ENCODE measurements around the gene MUC3A.
"Not testable (repeated sequence)": the region's sequence is repeated elsewhere in the genome, so short reads cannot be mapped to it uniquely, and the experiment has no call there.

The MUC3A gene

DNA sequence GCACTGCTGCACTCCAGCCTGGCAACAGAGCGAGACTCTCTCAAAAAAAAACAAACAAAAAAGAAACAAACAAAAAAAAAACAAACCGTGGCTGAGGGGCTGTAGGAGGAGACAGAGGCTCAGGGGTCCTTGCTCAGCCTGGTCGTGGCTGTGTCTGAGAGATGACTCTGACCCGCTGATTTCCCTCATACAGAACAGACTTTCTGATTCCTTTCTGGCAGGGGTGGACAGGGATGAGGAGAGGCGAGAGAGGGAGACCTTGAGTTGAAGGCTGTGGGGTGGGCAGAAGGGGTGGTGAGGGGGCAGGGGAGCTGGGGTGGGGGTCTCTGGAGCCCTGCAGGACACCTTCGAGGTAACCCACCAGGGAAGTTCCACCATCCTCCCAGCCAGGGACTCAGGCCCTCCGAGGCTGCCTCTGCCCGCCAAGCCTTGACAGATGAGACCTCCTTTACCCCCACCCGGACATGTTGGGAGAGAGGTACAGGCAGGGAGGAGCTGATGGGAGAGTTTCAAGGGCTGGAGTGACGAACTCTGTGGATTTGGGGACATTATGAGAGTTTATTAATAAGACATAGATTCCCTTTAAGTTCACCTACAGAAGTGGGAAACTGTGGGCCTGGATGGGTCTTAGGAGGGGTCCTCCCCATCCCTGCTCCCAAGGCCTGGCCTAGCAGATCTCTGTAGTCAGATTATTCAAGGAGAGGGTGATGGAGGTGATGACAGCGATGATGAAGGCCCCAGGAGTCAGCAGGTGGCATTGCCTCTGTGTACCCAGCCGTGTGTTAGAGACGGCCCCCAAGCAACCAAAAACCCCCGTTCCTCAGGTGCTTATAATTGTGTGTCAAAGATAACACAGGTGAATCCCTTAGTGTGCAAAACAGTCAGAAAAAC, 22.0 kb downstream of the MUC3A start:
- DNase-seq = no peak

DNA sequence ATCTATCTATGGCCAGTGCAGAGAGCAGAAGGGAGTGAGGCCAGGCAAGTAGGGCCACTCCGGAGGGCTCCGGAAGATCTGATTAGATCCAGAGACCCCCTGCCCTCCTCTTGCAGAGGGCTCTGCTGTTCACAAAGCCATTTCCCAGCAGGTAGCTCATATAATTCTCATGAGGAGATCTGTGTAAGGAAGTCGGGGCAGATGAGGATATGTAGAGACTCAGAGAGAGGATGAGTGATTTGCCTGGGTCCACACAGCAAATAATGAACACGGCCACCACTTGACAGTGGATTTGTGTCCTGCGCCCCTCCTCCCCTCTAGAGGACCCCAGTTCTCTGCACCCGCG, 22.6 kb downstream of the MUC3A start:
- no peak for DNase-seq

DNA sequence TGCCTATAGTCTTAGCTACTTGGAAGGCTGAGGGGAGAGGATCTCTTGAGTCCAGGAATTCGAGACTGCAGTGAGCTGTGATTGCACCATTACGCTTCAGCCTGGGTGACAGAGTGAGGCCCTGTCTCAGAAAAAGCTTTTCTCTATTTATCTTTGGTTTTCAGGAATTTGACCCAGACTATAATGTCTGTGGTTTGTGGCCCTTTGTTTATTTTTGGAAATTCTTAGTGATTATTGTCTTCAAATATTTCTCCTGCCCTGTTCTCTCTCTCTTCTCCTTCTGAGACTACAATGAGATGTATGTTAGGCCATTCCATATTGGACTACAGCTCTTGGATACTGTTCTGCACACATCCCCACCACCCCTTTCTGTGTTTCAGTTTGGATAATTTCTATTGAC, 24.7 kb downstream of the MUC3A start:
- DNase-seq = peak; percentile 51

DNA sequence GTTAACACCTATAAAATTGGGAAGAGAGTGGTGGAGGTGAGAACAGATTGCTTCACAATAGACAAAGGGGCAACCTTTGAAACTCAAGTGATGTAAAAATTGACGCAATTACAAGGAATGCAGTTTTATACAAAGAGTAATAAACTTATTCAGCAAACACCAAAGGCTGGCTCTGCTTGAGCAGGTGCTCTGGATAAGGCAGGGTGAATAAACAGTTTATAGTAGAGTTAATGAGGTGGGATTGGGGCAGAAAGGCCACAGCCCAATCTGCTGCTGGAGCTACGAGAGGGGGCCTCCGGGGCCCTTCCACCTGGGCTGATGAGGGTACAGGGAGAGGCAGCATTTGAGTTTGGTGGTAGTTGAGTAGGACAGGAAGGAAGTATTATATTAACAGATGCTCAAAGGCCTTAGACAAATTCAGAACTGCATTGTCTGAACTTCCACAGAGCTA, 26.1 kb downstream of the MUC3A start:
- no peak for DNase-seq

DNA sequence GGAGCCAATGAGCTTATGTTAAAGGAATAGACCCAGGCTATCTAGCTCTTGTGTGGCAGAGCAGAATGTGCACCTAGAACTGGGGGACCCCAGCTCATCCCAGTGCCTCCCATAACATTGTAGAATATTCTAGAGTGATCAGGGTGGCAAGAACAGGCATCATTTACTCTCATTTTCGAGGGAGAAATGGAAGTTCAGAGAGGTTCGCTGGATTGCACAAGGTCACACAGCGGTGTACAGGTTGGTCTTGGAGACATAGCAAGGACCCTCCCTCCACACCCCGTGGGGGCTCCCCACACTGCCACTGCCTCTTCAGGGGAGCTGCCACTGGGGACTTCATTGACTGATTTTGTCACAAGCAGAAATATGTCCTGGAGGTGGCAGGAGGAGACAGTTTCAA, 29.0 kb downstream of the MUC3A start:
- DNase-seq = no peak

DNA sequence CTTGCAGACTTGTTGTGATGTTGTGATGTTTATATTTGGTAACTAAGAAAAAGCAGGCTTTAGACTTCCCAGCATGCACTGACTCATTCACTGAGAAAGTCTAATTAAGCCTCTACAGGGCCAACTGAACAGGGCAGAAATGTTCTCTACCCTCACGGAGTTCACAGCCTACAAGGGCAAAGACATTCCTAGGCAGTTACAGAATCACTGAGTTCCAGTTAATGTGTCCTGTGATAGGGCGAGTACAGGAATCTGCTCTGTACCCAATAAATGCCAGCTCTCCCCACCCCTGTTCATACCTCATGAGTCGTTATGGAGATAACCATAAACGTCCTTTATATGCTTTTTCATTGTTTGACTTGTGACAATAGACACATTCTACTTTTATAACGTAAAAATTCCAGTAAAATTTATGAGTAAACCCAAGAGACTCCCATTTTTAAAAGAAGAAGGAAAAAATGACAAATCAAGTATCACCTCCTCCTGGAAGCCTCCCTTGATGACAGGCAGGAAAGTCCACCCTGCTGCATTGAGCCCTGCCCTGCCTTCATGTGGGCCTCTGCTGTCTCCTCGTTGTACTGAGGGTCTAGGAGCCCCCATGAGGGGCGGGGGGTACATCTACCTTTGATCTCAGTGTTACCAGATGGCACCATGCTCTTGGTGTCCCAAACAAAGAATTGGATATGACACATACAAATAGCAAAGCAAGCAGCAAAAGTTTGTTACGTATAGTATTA, 34.3 kb downstream of the MUC3A start:
- DNase-seq = peak; percentile 7

DNA sequence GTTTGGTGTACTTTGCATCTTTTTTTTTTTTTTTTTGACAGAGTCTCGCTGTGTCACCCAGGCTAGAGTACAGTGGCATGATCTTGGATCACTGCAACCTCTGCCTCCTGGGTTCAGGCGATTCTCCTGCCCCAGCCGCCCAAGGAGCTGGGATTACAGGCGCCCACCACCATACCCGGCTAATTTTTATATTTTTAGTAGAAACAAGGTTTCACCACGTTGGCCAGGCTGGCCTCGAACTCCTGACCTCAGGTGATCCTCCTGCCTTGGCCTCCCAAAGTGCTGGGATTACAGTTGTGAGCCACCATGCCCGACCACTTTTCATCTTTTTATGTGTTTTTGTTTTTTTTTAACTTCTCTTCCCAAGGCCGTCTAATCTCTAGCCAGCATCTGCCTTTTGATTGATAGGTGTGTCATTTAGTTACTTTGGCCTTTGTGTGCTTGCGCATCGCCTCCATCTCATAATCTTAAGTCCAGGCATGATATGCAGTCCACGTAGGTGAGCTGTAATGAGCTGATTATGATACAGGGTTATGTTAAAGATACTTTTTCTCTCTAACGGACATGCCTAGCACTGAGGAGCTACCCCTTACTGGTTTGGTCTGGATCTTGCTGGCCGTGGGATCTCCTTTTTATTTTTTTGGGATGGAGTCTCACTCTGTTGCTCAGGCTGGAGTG, 35.0 kb downstream of the MUC3A start:
- not testable (repeated sequence) for DNase-seq

DNA sequence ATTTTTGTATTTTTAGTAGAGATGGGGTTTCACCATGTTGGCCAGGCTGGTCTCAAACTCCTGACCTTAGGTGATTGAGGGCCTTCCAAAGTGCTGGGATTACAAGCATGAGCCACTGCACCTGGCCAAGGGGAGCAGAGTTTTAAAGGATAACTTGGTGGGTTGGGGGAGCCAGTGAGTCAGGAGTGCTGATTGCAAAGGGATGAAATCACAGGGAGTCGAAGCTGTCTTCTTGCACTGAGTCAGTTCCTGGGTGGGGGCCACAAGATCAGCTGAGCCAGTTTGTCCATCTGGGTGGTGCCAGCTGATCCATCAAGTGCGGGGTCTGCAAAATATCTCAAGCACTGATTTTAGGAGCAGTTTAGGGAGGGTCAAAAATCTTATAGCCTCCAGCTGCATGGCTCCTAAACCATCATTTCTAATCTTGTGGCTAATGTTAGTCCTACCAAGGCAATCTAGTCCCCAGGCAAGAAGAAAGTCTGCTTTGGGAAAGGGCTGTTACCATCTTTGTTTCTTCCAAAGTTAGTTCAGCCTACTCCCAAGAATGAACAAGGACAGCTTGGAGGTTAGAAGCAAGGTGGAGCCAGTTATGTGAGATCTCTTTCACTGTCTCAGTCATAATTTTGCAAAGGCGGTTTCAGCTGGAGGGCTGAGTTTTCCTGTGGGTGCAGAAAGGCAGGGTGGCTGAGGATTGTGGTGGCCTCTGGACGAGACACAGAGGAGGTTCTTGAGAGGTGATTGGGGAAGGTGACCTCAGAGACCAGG, 35.9 kb downstream of the MUC3A start:
- DNase-seq = not testable (repeated sequence)

DNA sequence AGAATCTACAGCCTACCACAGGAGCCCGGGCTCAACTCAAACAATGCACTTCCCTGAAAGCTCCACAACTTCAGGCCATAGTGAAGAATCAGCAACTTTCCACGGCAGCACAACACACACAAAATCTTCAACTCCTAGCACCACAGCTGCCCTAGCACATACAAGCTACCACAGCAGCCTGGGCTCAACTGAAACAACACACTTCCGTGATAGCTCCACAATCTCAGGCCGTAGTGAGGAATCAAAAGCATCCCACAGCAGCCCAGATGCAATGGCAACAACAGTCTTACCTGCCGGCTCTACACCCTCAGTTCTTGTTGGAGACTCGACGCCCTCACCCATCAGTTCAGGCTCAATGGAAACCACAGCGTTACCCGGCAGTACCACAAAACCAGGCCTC, 42.3 kb downstream of the MUC3A start:
- DNase-seq = no peak

DNA sequence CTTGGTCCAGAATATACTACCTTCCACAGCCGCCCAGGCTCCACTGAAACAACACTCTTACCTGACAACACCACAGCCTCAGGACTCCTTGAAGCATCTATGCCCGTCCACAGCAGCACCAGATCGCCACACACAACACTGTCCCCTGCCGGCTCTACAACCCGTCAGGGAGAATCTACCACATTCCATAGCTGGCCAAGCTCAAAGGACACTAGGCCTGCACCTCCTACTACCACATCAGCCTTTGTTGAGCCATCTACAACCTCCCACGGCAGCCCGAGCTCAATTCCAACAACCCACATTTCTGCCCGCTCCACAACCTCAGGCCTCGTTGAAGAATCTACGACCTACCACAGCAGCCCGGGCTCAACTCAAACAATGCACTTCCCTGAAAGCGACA, 42.9 kb downstream of the MUC3A start:
- DNase-seq = not testable (repeated sequence)

DNA sequence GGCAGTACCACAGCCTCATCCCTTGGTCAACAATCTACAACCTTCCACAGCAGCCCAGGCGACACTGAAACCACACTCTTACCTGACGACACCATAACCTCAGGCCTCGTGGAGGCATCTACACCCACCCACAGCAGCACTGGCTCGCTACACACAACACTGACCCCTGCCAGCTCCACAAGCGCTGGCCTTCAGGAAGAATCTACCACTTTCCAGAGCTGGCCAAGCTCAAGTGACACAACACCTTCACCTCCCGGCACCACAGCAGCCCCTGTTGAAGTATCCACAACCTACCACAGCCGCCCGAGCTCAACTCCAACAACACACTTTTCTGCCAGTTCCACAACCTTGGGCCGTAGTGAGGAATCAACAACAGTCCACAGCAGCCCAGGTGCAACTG, 45.3 kb downstream of the MUC3A start:
- not testable (repeated sequence) for DNase-seq

DNA sequence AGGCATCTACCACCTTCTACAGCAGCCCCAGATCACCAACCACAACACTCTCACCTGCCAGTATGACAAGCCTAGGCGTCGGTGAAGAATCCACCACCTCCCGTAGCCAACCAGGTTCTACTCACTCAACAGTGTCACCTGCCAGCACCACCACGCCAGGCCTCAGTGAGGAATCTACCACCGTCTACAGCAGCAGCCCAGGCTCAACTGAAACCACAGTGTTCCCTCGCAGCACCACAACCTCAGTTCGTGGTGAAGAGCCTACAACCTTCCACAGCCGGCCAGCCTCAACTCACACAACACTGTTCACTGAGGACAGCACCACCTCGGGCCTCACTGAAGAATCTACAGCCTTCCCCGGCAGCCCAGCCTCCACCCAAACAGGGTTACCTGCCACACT, 49.2 kb downstream of the MUC3A start:
- not testable (repeated sequence) for DNase-seq

DNA sequence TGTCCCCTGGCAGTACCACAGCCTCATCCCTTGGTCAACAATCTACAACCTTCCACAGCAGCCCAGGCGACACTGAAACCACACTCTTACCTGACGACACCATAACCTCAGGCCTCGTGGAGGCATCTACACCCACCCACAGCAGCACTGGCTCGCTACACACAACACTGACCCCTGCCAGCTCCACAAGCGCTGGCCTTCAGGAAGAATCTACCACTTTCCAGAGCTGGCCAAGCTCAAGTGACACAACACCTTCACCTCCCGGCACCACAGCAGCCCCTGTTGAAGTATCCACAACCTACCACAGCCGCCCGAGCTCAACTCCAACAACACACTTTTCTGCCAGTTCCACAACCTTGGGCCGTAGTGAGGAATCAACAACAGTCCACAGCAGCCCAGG, 50.0 kb downstream of the MUC3A start:
- DNase-seq = not testable (repeated sequence)

DNA sequence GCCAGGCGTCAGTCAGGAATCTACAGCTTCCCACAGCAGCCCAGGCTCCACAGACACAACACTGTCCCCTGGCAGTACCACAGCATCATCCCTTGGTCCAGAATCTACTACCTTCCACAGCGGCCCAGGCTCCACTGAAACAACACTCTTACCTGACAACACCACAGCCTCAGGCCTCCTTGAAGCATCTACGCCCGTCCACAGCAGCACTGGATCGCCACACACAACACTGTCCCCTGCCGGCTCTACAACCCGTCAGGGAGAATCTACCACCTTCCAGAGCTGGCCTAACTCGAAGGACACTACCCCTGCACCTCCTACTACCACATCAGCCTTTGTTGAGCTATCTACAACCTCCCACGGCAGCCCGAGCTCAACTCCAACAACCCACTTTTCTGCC, 50.7 kb downstream of the MUC3A start:
- not testable (repeated sequence) for DNase-seq

DNA sequence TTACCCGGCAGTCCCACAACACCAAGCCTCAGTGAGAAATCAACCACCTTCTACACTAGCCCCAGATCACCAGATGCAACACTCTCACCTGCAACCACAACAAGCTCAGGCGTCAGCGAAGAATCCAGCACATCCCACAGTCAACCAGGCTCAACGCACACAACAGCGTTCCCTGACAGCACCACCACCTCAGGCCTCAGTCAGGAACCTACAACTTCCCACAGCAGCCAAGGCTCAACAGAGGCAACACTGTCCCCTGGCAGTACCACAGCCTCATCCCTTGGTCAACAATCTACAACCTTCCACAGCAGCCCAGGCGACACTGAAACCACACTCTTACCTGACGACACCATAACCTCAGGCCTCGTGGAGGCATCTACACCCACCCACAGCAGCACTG, 53.0 kb downstream of the MUC3A start:
- not testable (repeated sequence) for DNase-seq

DNA sequence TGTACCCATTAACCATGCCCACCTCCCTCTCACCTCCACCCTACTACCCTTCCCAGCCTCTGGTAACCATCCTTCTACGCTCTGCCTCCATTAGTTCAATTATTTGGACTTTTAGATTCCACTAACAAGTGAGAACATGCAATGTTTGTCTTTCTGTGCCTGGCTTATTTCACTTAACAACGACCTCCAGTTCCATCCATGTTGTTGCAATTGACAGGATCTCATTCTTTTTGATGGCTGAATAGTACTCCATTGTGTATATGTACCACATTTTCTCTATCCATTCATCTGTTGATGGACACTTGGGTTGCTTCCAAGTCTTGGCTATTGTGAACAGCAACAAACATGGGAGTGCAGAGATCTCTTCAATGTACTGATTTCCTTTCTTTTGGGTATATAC, 58.0 kb downstream of the MUC3A start:
- not testable (repeated sequence) for DNase-seq

DNA sequence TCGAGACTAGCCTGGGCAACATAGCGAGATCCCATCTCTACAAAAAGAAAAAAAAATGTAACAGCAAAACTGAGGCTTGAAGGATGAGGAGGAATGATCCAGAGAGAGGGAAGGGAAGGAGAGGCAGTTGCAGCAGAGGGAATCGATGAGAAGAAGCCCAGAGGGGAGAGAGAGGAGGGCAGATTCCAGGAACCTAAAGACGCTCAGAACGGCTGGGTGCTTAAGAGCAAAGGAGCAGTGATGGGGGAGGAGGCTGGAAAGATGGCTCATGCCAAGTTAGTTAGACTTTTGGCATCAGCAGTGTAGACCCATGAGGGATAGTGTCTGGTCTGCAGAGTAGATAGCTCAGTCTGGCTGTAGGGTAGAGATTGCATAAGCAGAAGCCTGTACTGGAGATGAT, 60.3 kb downstream of the MUC3A start:
- DNase-seq = no peak

DNA sequence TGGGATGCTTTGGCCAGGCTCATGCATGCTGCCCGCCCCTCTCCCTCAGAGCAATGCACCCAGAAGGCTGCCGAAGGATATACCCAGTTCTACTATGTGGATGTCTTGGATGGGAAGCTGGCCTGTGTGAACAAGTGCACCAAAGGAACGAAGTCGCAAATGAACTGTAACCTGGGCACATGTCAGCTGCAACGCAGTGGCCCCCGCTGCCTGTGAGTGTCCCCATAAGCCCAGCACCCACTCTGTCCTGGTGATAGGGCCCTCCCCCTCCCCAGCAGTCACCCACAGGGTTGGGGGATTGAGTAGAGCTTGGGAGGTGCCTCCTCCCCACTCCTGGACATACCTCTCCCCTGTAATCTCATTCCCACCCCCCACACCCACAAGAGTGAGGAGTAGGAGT, 63.6 kb downstream of the MUC3A start:
- DNase-seq = no peak

DNA sequence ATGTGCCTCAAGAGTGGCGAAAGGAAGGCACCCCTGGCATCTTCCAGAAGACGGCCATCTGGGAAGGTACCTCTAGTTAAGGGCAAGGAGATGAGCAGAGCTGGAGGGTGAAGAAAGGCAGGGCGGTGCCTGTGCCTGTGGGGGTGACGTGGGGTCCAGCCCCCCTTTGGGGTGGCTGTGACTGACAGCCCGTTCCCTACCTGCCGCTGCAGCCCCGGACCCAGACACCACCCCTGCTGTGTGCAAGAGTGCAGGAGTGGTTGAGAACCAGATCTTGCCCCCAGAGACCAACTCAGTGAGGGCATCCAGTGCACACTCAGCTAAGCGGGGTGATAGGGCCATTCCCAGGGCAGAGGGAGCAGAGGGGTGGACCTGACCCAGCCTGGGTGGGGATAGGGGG, 66.3 kb downstream of the MUC3A start:
- no peak for DNase-seq

DNA sequence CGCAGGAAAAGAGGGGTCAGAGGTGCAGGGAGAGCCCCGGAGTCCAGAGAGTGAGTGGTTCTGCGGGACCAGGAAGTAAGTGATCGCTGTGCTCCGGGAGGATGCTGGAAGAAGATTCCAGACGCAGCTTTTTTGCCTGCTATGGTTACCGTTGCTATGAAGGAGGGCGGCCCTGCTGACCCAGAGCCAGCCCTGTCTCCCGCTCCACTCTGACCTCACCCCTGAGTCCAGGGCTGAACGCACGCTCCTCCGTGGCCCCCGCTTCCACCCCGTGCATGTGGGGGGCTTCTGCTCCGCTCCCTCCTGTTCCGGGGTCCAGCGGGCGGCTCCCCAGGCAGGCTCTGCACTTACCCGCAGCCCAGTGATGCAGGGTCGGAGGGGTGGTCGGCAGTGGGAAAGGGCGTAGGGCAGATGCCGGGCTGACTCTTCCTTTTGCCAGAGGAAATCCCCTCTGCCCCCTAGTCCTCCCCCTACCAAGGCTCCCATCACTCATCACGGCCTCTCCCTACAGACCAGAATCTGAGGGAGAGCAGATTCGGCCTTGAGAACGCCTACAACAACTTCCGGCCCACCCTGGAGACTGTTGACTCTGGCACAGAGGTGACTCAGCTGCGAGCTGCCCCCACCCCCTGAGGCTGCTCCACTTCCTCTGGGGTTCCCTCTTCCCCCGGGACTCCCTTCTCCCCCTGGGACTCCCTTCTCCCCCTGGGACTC, 67.9 kb downstream of the MUC3A start:
- peak; percentile 82 for DNase-seq

All from HCEC 1CT (cell line).